ENCODE results near the gene FBXO42. TPM values are rescaled to one million over a fixed set of nuclear protein-coding genes. Genes with fewer than 3 reads are reported as not detected.
A peak's percentile ranks its signal among the peaks of the same experiment; 100 is the strongest.

The FBXO42 gene
- total RNA-seq, 1 donor from 2014 or later, result 25.6 TPM

GRCh38 chr1:16372535-16373285 is 20.4 kb upstream of the FBXO42 start:
- Histone ChIP-seq H3K4me1 (ENCODE audit: insufficient read depth, low read length) (peaks cover 49% of the 10 kb centered on the region), H3K4me3 (ENCODE audit: insufficient read depth, low read depth, low read length) (no peak overlapping the region), H3K9me3 (ENCODE audit: insufficient read depth, low read depth, low read length) (no peaks in the 10 kb centered on the region), H2AFZ (ENCODE audit: low read depth, low read length) (no peak overlapping the region), H3K79me2 (ENCODE audit: insufficient read depth, low read length) (peaks cover 98% of the 10 kb centered on the region), H3K4me2 (ENCODE audit: low read length) (peak overlapping the region; percentile 38), H4K20me1 (ENCODE audit: insufficient read depth, low read length) (peaks cover 85% of the 10 kb centered on the region), H3K27ac (ENCODE audit: low read depth, low read length) (peak overlapping the region; percentile 34), H3K36me3 (ENCODE audit: insufficient read depth, low read length) (no peaks in the 10 kb centered on the region), H3K27me3 (ENCODE audit: insufficient read depth, low read length) (no peaks in the 10 kb centered on the region), H3K9ac (ENCODE audit: low read length) (no peak overlapping the region)
- DNase-seq (ENCODE audit: low read depth) (no peak), FAIRE-seq (no peak)
- Mint-ChIP-seq H3K4me1 (ENCODE audit: low read depth, unreplicated experiment) (peaks cover 55% of the 10 kb centered on the region), H3K4me3 (ENCODE audit: unreplicated experiment) (peak overlapping the region; percentile 46), H3K27me3 (ENCODE audit: low read depth, unreplicated experiment) (no peaks in the 10 kb centered on the region), H3K9me3 (ENCODE audit: unreplicated experiment) (no peaks in the 10 kb centered on the region), H3K27ac (ENCODE audit: unreplicated experiment) (peak overlapping the region; percentile 89), H3K36me3 (ENCODE audit: low read depth, unreplicated experiment) (no peaks in the 10 kb centered on the region)
- TF ChIP-seq CTCF (IDR thresholded peaks at IDR 0.05; ENCODE audit: insufficient read depth, low read depth, low read length) (no peak), EZH2 (IDR thresholded peaks at IDR 0.05; ENCODE audit: insufficient read depth, low read length) (no peak)

GRCh38 chr1:16371725-16372124 is 19.4 kb upstream of the FBXO42 start:
- peaks cover 47% of the 10 kb centered on the region for H3K4me1 Mint-ChIP-seq (ENCODE audit: low read depth, unreplicated experiment)
- H3K4me3 Mint-ChIP-seq (ENCODE audit: unreplicated experiment), result peak overlapping the region; percentile 14

More at GRCh38 chr1:16371725-16372124, 19.4 kb upstream of the FBXO42 start:
- FAIRE-seq (no peak), DNase-seq (ENCODE audit: low read depth) (peak; percentile 71)
- H4K20me1 ChIP-seq (ENCODE audit: insufficient read depth, low read length), result peaks cover 75% of the 10 kb centered on the region
- H3K4me1 ChIP-seq (ENCODE audit: insufficient read depth, low read length), result peaks cover 42% of the 10 kb centered on the region
- no peak for TF ChIP-seq EZH2 (IDR thresholded peaks at IDR 0.05; ENCODE audit: insufficient read depth, low read length)
- no peak for TF ChIP-seq CTCF (IDR thresholded peaks at IDR 0.05; ENCODE audit: insufficient read depth, low read depth, low read length)
- no peaks in the 10 kb centered on the region for H3K36me3 Mint-ChIP-seq (ENCODE audit: low read depth, unreplicated experiment)
- H2AFZ ChIP-seq (ENCODE audit: low read depth, low read length), result no peak overlapping the region
- no peaks in the 10 kb centered on the region for H3K9me3 Mint-ChIP-seq (ENCODE audit: unreplicated experiment)
- H3K9ac ChIP-seq (ENCODE audit: low read length), result no peak overlapping the region
- H3K9me3 ChIP-seq (ENCODE audit: insufficient read depth, low read depth, low read length), result no peaks in the 10 kb centered on the region
- peak overlapping the region; percentile 37 for H3K27ac ChIP-seq (ENCODE audit: low read depth, low read length)
- H3K27me3 ChIP-seq (ENCODE audit: insufficient read depth, low read length), result no peaks in the 10 kb centered on the region
- peaks cover 92% of the 10 kb centered on the region for H3K79me2 ChIP-seq (ENCODE audit: insufficient read depth, low read length)
- H3K4me3 ChIP-seq (ENCODE audit: insufficient read depth, low read depth, low read length), result no peak overlapping the region
- peak overlapping the region; percentile 89 for H3K27ac Mint-ChIP-seq (ENCODE audit: unreplicated experiment)
- H3K27me3 Mint-ChIP-seq (ENCODE audit: low read depth, unreplicated experiment), result no peaks in the 10 kb centered on the region
- H3K4me2 ChIP-seq (ENCODE audit: low read length), result peak overlapping the region; percentile 38
- no peaks in the 10 kb centered on the region for H3K36me3 ChIP-seq (ENCODE audit: insufficient read depth, low read length)

All from astrocyte (in vitro differentiated cells and primary cell).